Measurements from ENCODE around the gene GCKR. TPM values are rescaled to one million over a fixed set of nuclear protein-coding genes. Genes with fewer than 3 reads are reported as not detected.
A peak's percentile ranks its signal among the peaks of the same experiment; 100 is the strongest.

Gene GCKR
- total and polyA plus RNA-seq, 2 of the 13 experiments (the other 11 are each of a cell fraction or from before 2014, with no cell fraction given): 15.2 to 48.3 TPM

GRCh38 chr2:27522400-27522945 is 25.8 kb downstream of the GCKR start:
- no peak overlapping the region for H3K4me3 ChIP-seq (replicated peaks in 1 of 3; ENCODE audit: insufficient read depth in 1 of 3, low read depth in 2 of 3, low read length in 3 of 3)
- DNase-seq (ENCODE audit: low spot score) (peak; percentile 39), ATAC-seq (peak; percentile 36), FAIRE-seq (no peak)
- POLR2A ChIA-PET: no interaction called here
- no peaks in the 10 kb centered on the region for H3K36me3 ChIP-seq (replicated peaks in 1 of 2; ENCODE audit: control insufficient read depth in 1 of 2, insufficient read depth in 2 of 2, low read length in 2 of 2)
- H3K9me3 ChIP-seq (ENCODE audit: low read length): no peaks in the 10 kb centered on the region
- in situ Hi-C loops (cut with HindIII; ENCODE audit: extremely low pct_ligation_motif_present, low pct_unique_long_range_greater_than_20kb): no loop called here
- H3K4me2 ChIP-seq (ENCODE audit: low read depth, low read length): no peak overlapping the region
- H3K4me1 ChIP-seq (ENCODE audit: insufficient read depth, low read length): peaks cover 27% of the 10 kb centered on the region
- WGBS (ENCODE audit: low lambda C conversion rate): 96% methylated on average over 7 of the region's 7 CpGs
- no peak overlapping the region for H3K9ac ChIP-seq (ENCODE audit: insufficient read depth, low read depth, low read length)
- no peaks in the 10 kb centered on the region for H3K27me3 ChIP-seq (ENCODE audit: control insufficient read depth in 1 of 2, insufficient read depth in 2 of 2, low read length in 2 of 2)
- no peak overlapping the region for H2AFZ ChIP-seq (ENCODE audit: low read length)
- CTCF ChIA-PET (ENCODE audit: low intra/inter-chr PET ratio, low total read pairs): no interaction called here
- no peaks in the 10 kb centered on the region for H3K79me2 ChIP-seq (ENCODE audit: insufficient read depth, low read length)
- intact Hi-C loops (cut with micrococcal nuclease; ENCODE audit: unreplicated experiment): loop anchor here (1.0 kb wide), 1 partner anchor 114 kb away; no protein-coding TSS in a partner anchor
- H4K20me1 ChIP-seq (ENCODE audit: insufficient read depth, low read length): no peaks in the 10 kb centered on the region
- H3K27ac ChIP-seq (ENCODE audit: extremely low read length, insufficient read depth, low read length): no peak overlapping the region
- no TSS peak for BruUV-seq (replicated peaks)
- 0 out of 2 replicates have a peak, but pooled peaks have one; percentile 23 for TF ChIP-seq ZNF547 (CRISPR knock-in tag; IDR thresholded peaks at IDR 0.05)
- TF ChIP-seq SMC3 (IDR thresholded peaks at IDR 0.05; ENCODE audit: low read length): peak; percentile 17; the same call in 1 of the 2 replicates
- TF ChIP-seq AHR (CRISPR knock-in tag; IDR thresholded peaks at IDR 0.05): no peak
- peak; percentile 45 for TF ChIP-seq CTCF (CRISPR knock-in tag; IDR thresholded peaks at IDR 0.05)
- peak; percentile 50 for TF ChIP-seq STAG1 (CRISPR knock-in tag; IDR thresholded peaks at IDR 0.05)

GRCh38 chr2:27527182-27527581 is 30.5 kb downstream of the GCKR start:
- H3K9ac ChIP-seq (ENCODE audit: insufficient read depth, low read depth, low read length): no peak overlapping the region
- WGBS (ENCODE audit: low lambda C conversion rate): 71% methylated on average over 3 of the region's 3 CpGs
- ChIA-PET CTCF (ENCODE audit: low intra/inter-chr PET ratio, low total read pairs) (no interaction called here), POLR2A (no interaction called here)
- in situ Hi-C loops (cut with HindIII; ENCODE audit: extremely low pct_ligation_motif_present, low pct_unique_long_range_greater_than_20kb) (no loop called here), intact Hi-C loops (cut with micrococcal nuclease; ENCODE audit: unreplicated experiment) (no loop called here)
- no peak overlapping the region for H3K27ac ChIP-seq (ENCODE audit: extremely low read length, insufficient read depth, low read length)
- H3K4me2 ChIP-seq (ENCODE audit: low read depth, low read length): no peak overlapping the region
- H3K9me3 ChIP-seq (ENCODE audit: low read length): no peaks in the 10 kb centered on the region
- H3K4me3 ChIP-seq (replicated peaks in 1 of 3; ENCODE audit: insufficient read depth in 1 of 3, low read depth in 2 of 3, low read length in 3 of 3): no peak overlapping the region
- no peak overlapping the region for H2AFZ ChIP-seq (ENCODE audit: low read length)
- no peaks in the 10 kb centered on the region for H4K20me1 ChIP-seq (ENCODE audit: insufficient read depth, low read length)
- H3K36me3 ChIP-seq (replicated peaks in 1 of 2; ENCODE audit: control insufficient read depth in 1 of 2, insufficient read depth in 2 of 2, low read length in 2 of 2): no peaks in the 10 kb centered on the region
- no TSS peak for BruUV-seq (replicated peaks)
- H3K27me3 ChIP-seq (ENCODE audit: control insufficient read depth in 1 of 2, insufficient read depth in 2 of 2, low read length in 2 of 2): no peaks in the 10 kb centered on the region
- FAIRE-seq: no peak
- no peak for ATAC-seq
- H3K79me2 ChIP-seq (ENCODE audit: insufficient read depth, low read length): no peaks in the 10 kb centered on the region
- H3K4me1 ChIP-seq (ENCODE audit: insufficient read depth, low read length): no peaks in the 10 kb centered on the region
- no peak for DNase-seq (ENCODE audit: low spot score)
- TF ChIP-seq ZNF121 (CRISPR knock-in tag; IDR thresholded peaks at IDR 0.05) (no peak), TP53 (CRISPR knock-in tag; conservative IDR thresholded peaks at IDR 0.05) (no peak), SAFB2 (CRISPR knock-in tag; IDR thresholded peaks at IDR 0.05; ENCODE audit: borderline replicate concordance, low read depth) (no peak), ZNF430 (CRISPR knock-in tag; IDR thresholded peaks at IDR 0.05) (no peak), ZNF569 (CRISPR knock-in tag; IDR thresholded peaks at IDR 0.05; ENCODE audit: borderline replicate concordance) (no peak), MXD4 (CRISPR knock-in tag; IDR thresholded peaks at IDR 0.05) (no peak), ATF1 (CRISPR knock-in tag; IDR thresholded peaks at IDR 0.05) (no peak), MXD3 (CRISPR knock-in tag; IDR thresholded peaks at IDR 0.05) (no peak), CCDC6 (CRISPR knock-in tag; IDR thresholded peaks at IDR 0.05) (no peak)

Measured in HepG2 (cell line).